Measurements from ENCODE around the gene ADAMTS2.

Gene ADAMTS2

GRCh38 chr5:179258001-179258921, 87.0 kb downstream of the ADAMTS2 start:
- Histone ChIP-seq H2AFZ (ENCODE audit: low read length) (no peak overlapping the region), H3K36me3 (ENCODE audit: insufficient read depth, low read length) (no peaks in the 10 kb centered on the region), H3K4me2 (ENCODE audit: low read length) (no peak overlapping the region), H3F3A (ENCODE audit: insufficient read depth, low read length) (no peaks in the 10 kb centered on the region), H3K27ac (ENCODE audit: low read depth, low read length, poor library complexity, severe bottlenecking) (no peak overlapping the region), H3K9ac (ENCODE audit: low read length) (no peak overlapping the region), H3K27me3 (ENCODE audit: insufficient read depth, low read length) (0 out of 2 replicates have a peak, but pooled peaks cover 3% of the 10 kb centered on the region), H3K9me3 (ENCODE audit: low read length) (no peaks in the 10 kb centered on the region), H3K4me1 (ENCODE audit: insufficient read depth, low read length, severe bottlenecking) (no peaks in the 10 kb centered on the region), H3K9me2 (ENCODE audit: low read depth, low read length) (no peaks in the 10 kb centered on the region), H3K4me3 (ENCODE audit: low read depth, low read length, poor library complexity, severe bottlenecking) (no peak overlapping the region), H4K20me1 (ENCODE audit: insufficient read depth, low read length) (no peaks in the 10 kb centered on the region), H3K79me2 (ENCODE audit: insufficient read depth, low read length) (no peaks in the 10 kb centered on the region)
- TF ChIP-seq EZH2 (IDR thresholded peaks at IDR 0.05; ENCODE audit: borderline replicate concordance, low read length) (no peak), CTCF (IDR thresholded peaks at IDR 0.05; ENCODE audit: low read length) (no peak)

- no peak overlapping the region for H3K4me2 ChIP-seq (ENCODE audit: low read length)
- 0 out of 2 replicates have a peak, but pooled peaks cover 3% of the 10 kb centered on the region for H3K27me3 ChIP-seq (ENCODE audit: insufficient read depth, low read length)
- H3F3A ChIP-seq (ENCODE audit: insufficient read depth, low read length), result no peaks in the 10 kb centered on the region
- no peaks in the 10 kb centered on the region for H3K9me2 ChIP-seq (ENCODE audit: low read depth, low read length)
- no peak overlapping the region for H3K9ac ChIP-seq (ENCODE audit: low read length)
- no peaks in the 10 kb centered on the region for H3K36me3 ChIP-seq (ENCODE audit: insufficient read depth, low read length)
- H3K4me1 ChIP-seq (ENCODE audit: insufficient read depth, low read length, severe bottlenecking), result no peaks in the 10 kb centered on the region
- H4K20me1 ChIP-seq (ENCODE audit: insufficient read depth, low read length), result no peaks in the 10 kb centered on the region
- no peak overlapping the region for H3K4me3 ChIP-seq (ENCODE audit: low read depth, low read length, poor library complexity, severe bottlenecking)
- H2AFZ ChIP-seq (ENCODE audit: low read length), result no peak overlapping the region
- no peaks in the 10 kb centered on the region for H3K79me2 ChIP-seq (ENCODE audit: insufficient read depth, low read length)
- no peaks in the 10 kb centered on the region for H3K9me3 ChIP-seq (ENCODE audit: low read length)
- H3K27ac ChIP-seq (ENCODE audit: low read depth, low read length, poor library complexity, severe bottlenecking), result no peak overlapping the region
- TF ChIP-seq CTCF (IDR thresholded peaks at IDR 0.05; ENCODE audit: low read length), result no peak
- no peak for TF ChIP-seq EZH2 (IDR thresholded peaks at IDR 0.05; ENCODE audit: borderline replicate concordance, low read length)
These were observed 88.0 kb downstream of the ADAMTS2 start for GRCh38 chr5:179257176-179257682.

GRCh38 chr5:179256328-179257175, 88.7 kb downstream of the ADAMTS2 start:
- no peaks in the 10 kb centered on the region for H3F3A ChIP-seq (ENCODE audit: insufficient read depth, low read length)
- no peak overlapping the region for H2AFZ ChIP-seq (ENCODE audit: low read length)
- no peaks in the 10 kb centered on the region for H3K36me3 ChIP-seq (ENCODE audit: insufficient read depth, low read length)
- H3K9me2 ChIP-seq (ENCODE audit: low read depth, low read length), result no peaks in the 10 kb centered on the region
- 0 out of 2 replicates have a peak, but pooled peaks cover 3% of the 10 kb centered on the region for H3K27me3 ChIP-seq (ENCODE audit: insufficient read depth, low read length)
- H3K9ac ChIP-seq (ENCODE audit: low read length), result no peak overlapping the region
- H3K4me2 ChIP-seq (ENCODE audit: low read length), result no peak overlapping the region
- no peaks in the 10 kb centered on the region for H3K79me2 ChIP-seq (ENCODE audit: insufficient read depth, low read length)
- H3K4me3 ChIP-seq (ENCODE audit: low read depth, low read length, poor library complexity, severe bottlenecking), result no peak overlapping the region
- H3K27ac ChIP-seq (ENCODE audit: low read depth, low read length, poor library complexity, severe bottlenecking), result no peak overlapping the region
- no peaks in the 10 kb centered on the region for H4K20me1 ChIP-seq (ENCODE audit: insufficient read depth, low read length)
- TF ChIP-seq CTCF (IDR thresholded peaks at IDR 0.05; ENCODE audit: low read length) (no peak), EZH2 (IDR thresholded peaks at IDR 0.05; ENCODE audit: borderline replicate concordance, low read length) (no peak)
- H3K4me1 ChIP-seq (ENCODE audit: insufficient read depth, low read length, severe bottlenecking), result no peaks in the 10 kb centered on the region
- no peaks in the 10 kb centered on the region for H3K9me3 ChIP-seq (ENCODE audit: low read length)

All from OCI-LY1 (cell line).